ENCODE results near the gene ARHGAP9. TPM values are rescaled to one million over a fixed set of nuclear protein-coding genes. Genes with fewer than 3 reads are reported as not detected.

The ARHGAP9 gene
- total and polyA plus RNA-seq, 2 of the 8 experiments (the other 6 are each of a cell fraction or from before 2014, with no cell fraction given), result 3.2 to 6.0 TPM

GRCh38 chr12:57522011-57522886 lies 42.6 kb upstream of the ARHGAP9 start, which contains the start of gene MBD6 (continued):
- TF ChIP-seq POU5F1 (IDR thresholded peaks at IDR 0.05; ENCODE audit: low read depth, low read length) (no peak), SP2 (IDR thresholded peaks at IDR 0.05; ENCODE audit: low read length) (no peak)

Measured in H1 (cell line).